HEK293 (cell line): ENCODE data around the gene MYBPH.

ENCODE experiments used
- ATF2 ChIP-seq: fragments of 450-650 bp; formaldehyde crosslinking; IDR thresholded peaks from 2 replicates; pipeline ENCODE4 v1.5.1; 2016; ENCODE audit warnings: missing biosample characterization, missing genetic modification characterization, low read depth
- CTCF ChIP-seq: fragments of 450-650 bp; formaldehyde crosslinking; IDR thresholded peaks from 2 replicates; pipeline ENCODE4 v1.5.1; 2016; ENCODE audit warnings: missing biosample characterization, missing genetic modification characterization
- TSHZ1 ChIP-seq: fragments of 450-650 bp; formaldehyde crosslinking; IDR thresholded peaks from 2 replicates; pipeline ENCODE4 v1.5.1; 2016; ENCODE audit warnings: missing biosample characterization, missing genetic modification characterization, borderline replicate concordance
- ZFP3 ChIP-seq: fragments of 450-650 bp; formaldehyde crosslinking; IDR thresholded peaks from 2 replicates; pipeline ENCODE4 v1.5.1; 2016; ENCODE audit warnings: low read depth, missing biosample characterization, missing genetic modification characterization
- ZNF274 ChIP-seq, 2 experiments: fragments of 200-500 bp in 1 of 2; fragments of 450-650 bp in 1 of 2; sonication (Bioruptor generic) in 1 of 2; formaldehyde crosslinking in 1 of 2; IDR thresholded peaks; 2 replicates each; pipeline versions ENCODE4 v1.5.1 to v1.6.1; 2014 to 2016; ENCODE audit warnings: borderline replicate concordance in 1 of 2, inconsistent platforms in 1 of 2, low read length in 1 of 2, missing biosample characterization in 1 of 2, missing genetic modification characterization in 1 of 2
- ZNF530 ChIP-seq: fragments of 450-650 bp; formaldehyde crosslinking; IDR thresholded peaks from 2 replicates; pipeline ENCODE4 v1.5.1; 2016; ENCODE audit warnings: low read depth, missing biosample characterization, missing genetic modification characterization
- ZNF621 ChIP-seq: fragments of 450-650 bp; formaldehyde crosslinking; IDR thresholded peaks from 2 replicates; pipeline ENCODE4 v1.5.1; 2017; ENCODE audit warnings: missing biosample characterization, missing genetic modification characterization
- ZSCAN5A ChIP-seq: fragments of 450-650 bp; formaldehyde crosslinking; IDR thresholded peaks from 2 replicates; pipeline ENCODE4 v1.5.1; 2016; ENCODE audit warnings: missing biosample characterization, missing genetic modification characterization

GRCh38 chr1:203188686-203189232 lies 13.1 kb upstream of the MYBPH start:
- TF ChIP-seq CTCF (tag by site-specific recombination) (no peak), ZNF274 (IDR thresholded peaks at IDR 0.05; ENCODE audit: low read length) (no peak), ZNF274 (tag by site-specific recombination; IDR thresholded peaks at IDR 0.05; ENCODE audit: borderline replicate concordance) (no peak), ZSCAN5A (tag by site-specific recombination) (no peak), ATF2 (tag by site-specific recombination) (no peak), ZNF530 (tag by site-specific recombination) (no peak), ZFP3 (tag by site-specific recombination) (no peak), TSHZ1 (tag by site-specific recombination) (no peak), ZNF621 (tag by site-specific recombination) (no peak)
